GM23338 (cell line): ENCODE measurements around the gene MRPL48. TPM values are rescaled to one million over a fixed set of nuclear protein-coding genes. Genes with fewer than 3 reads are reported as not detected.

Experiments used
- ATAC-seq: fragments of 200-7000 bp; cut with Tn5 transposase; 3 replicates; pipeline ENCODE4 v1.9.1; 2020
- DNase-seq: peaks from one replicate; pipeline ENCODE4 v3.0.0-alpha.2; 2015; ENCODE audit warnings: low spot score
- H2AFZ ChIP-seq: fragments of 200-600 bp; sonication (generic); 2 replicates; pipeline ENCODE4 v1.8.0; 2016; ENCODE audit warnings: antibody characterized with exemption, mild to moderate bottlenecking, moderate library complexity
- H3F3A ChIP-seq: fragments of 200-600 bp; sonication (generic); replicated peaks from 2 replicates; pipeline ENCODE4 v1.8.0; 2017; ENCODE audit warnings: antibody characterized with exemption, mixed run types, low read depth
- H3K27ac ChIP-seq: fragments of 200-600 bp; sonication (generic); 2 replicates; pipeline ENCODE4 v1.6.1; 2016; ENCODE audit warnings: low read depth
- H3K27me3 ChIP-seq: fragments of 200-600 bp; sonication (generic); 2 replicates; pipeline ENCODE4 v1.8.0; 2016; ENCODE audit warnings: mild to moderate bottlenecking, mixed run types, moderate library complexity; ENCODE audit not compliant: insufficient read depth
- H3K36me3 ChIP-seq: fragments of 200-600 bp; sonication (generic); 2 replicates; pipeline ENCODE4 v1.8.0; 2016; ENCODE audit warnings: mild to moderate bottlenecking; ENCODE audit not compliant: insufficient read depth
- H3K4me1 ChIP-seq: fragments of 200-600 bp; sonication (generic); 2 replicates; pipeline ENCODE4 v1.8.0; 2016; ENCODE audit warnings: mild to moderate bottlenecking, moderate library complexity; ENCODE audit not compliant: insufficient read depth
- H3K4me2 ChIP-seq: fragments of 200-600 bp; sonication (generic); 2 replicates; pipeline ENCODE4 v1.7.1; 2017; ENCODE audit warnings: mixed run types
- H3K4me3 ChIP-seq: fragments of 200-600 bp; sonication (generic); 2 replicates; pipeline ENCODE4 v1.6.1; 2016; ENCODE audit warnings: mixed run types
- H3K79me2 ChIP-seq: fragments of 200-600 bp; sonication (generic); replicated peaks from 2 replicates; pipeline ENCODE4 v1.8.0; 2017; ENCODE audit warnings: mild to moderate bottlenecking; ENCODE audit not compliant: insufficient read depth
- H3K9me2 ChIP-seq: fragments of 200-600 bp; sonication (generic); 2 replicates; pipeline ENCODE4 v1.8.0; 2017; ENCODE audit not compliant: insufficient read depth
- H4K20me1 ChIP-seq: fragments of 200-600 bp; sonication (generic); replicated peaks from 2 replicates; pipeline ENCODE4 v1.8.0; 2017; ENCODE audit warnings: mild to moderate bottlenecking; ENCODE audit not compliant: insufficient read depth
- H3K27ac Mint-ChIP-seq: 2 replicates; pipeline ENCODE4 v1.8.0; 2020; ENCODE audit warnings: inconsistent platforms, mild to moderate bottlenecking, moderate library complexity, mixed read lengths
- H3K27me3 Mint-ChIP-seq: 3 replicates; pipeline ENCODE4 v1.8.0; 2022; ENCODE audit warnings: low read depth, mild to moderate bottlenecking, moderate library complexity, mixed read lengths, inconsistent platforms; ENCODE audit not compliant: insufficient read depth, poor library complexity
- H3K36me3 Mint-ChIP-seq: 3 replicates; pipeline ENCODE4 v1.8.0; 2021; ENCODE audit warnings: low read depth, mild to moderate bottlenecking, inconsistent platforms, moderate library complexity, mixed read lengths
- H3K4me1 Mint-ChIP-seq: 3 replicates; pipeline ENCODE4 v1.8.0; 2020; ENCODE audit warnings: mild to moderate bottlenecking, inconsistent platforms, mixed read lengths
- H3K4me3 Mint-ChIP-seq: 3 replicates; pipeline ENCODE4 v1.8.0; 2021; ENCODE audit warnings: moderate library complexity, mild to moderate bottlenecking, inconsistent platforms, mixed read lengths
- H3K9me3 Mint-ChIP-seq: 3 replicates; pipeline ENCODE4 v1.8.0; 2020; ENCODE audit warnings: moderate library complexity, mild to moderate bottlenecking, inconsistent platforms, mixed read lengths
- CREB1 ChIP-seq: fragments of 250-450 bp; sonication (Bioruptor Pico); IDR thresholded peaks from 2 replicates; pipeline ENCODE4 v1.5.0; 2020; ENCODE audit warnings: low read depth, mild to moderate bottlenecking, moderate library complexity
- CTCF ChIP-seq, 2 experiments: fragments of 200-600 bp in 1 of 2; sonication (generic) in 1 of 2; conservative IDR thresholded peaks; 2 replicates each; pipeline versions ENCODE4 v1.5.1 to v1.6.1; 2016 to 2017; ENCODE audit warnings: antibody characterized with exemption in 2 of 2, low read depth in 2 of 2, mild to moderate bottlenecking in 2 of 2, moderate library complexity in 1 of 2
- ETS1 ChIP-seq: IDR thresholded peaks from 2 replicates; pipeline ENCODE4 v1.6.1; 2016; ENCODE audit warnings: antibody characterized with exemption
- EZH2 ChIP-seq: fragments of 200-600 bp; sonication (generic); IDR thresholded peaks from one replicate; pipeline ENCODE4 v1.8.0; 2017; ENCODE audit warnings: antibody characterized with exemption, mild to moderate bottlenecking, low read depth; ENCODE audit not compliant: unreplicated experiment
- EZH2phosphoT487 ChIP-seq: fragments of 200-600 bp; sonication (generic); IDR thresholded peaks from one replicate; pipeline ENCODE4 v1.8.1; 2018; ENCODE audit warnings: antibody characterized with exemption; ENCODE audit not compliant: unreplicated experiment
- JUNB ChIP-seq: IDR thresholded peaks from one replicate; pipeline ENCODE4 v1.6.1; 2016; ENCODE audit warnings: antibody characterized with exemption; ENCODE audit not compliant: unreplicated experiment
- NANOG ChIP-seq: IDR thresholded peaks from 2 replicates; pipeline ENCODE4 v1.6.1; 2016; ENCODE audit warnings: antibody characterized with exemption, borderline replicate concordance
- POLR2AphosphoS5 ChIP-seq: IDR thresholded peaks from 2 replicates; pipeline ENCODE4 v1.6.1; 2016; ENCODE audit warnings: antibody characterized with exemption, low read depth
- REST ChIP-seq: IDR thresholded peaks from one replicate; pipeline ENCODE4 v1.6.1; 2018; ENCODE audit warnings: antibody characterized with exemption; ENCODE audit not compliant: unreplicated experiment
- STAT1 ChIP-seq: IDR thresholded peaks from one replicate; pipeline ENCODE4 v1.6.1; 2016; ENCODE audit warnings: antibody characterized with exemption; ENCODE audit not compliant: unreplicated experiment
- ZNF114 ChIP-seq: fragments of 250-450 bp; sonication (Bioruptor Pico); IDR thresholded peaks from 2 replicates; pipeline ENCODE4 v1.5.0; 2020; ENCODE audit warnings: mild to moderate bottlenecking, moderate library complexity
- ZNF331 ChIP-seq: fragments of 250-450 bp; sonication (Bioruptor Pico); IDR thresholded peaks from 2 replicates; pipeline ENCODE4 v1.5.0; 2020; ENCODE audit warnings: low read depth, mild to moderate bottlenecking, moderate library complexity
- ZNF462 ChIP-seq: fragments of 250-450 bp; sonication (Bioruptor Pico); IDR thresholded peaks from 2 replicates; pipeline ENCODE4 v1.5.0; 2020; ENCODE audit warnings: mild to moderate bottlenecking, moderate library complexity
- polyA plus RNA-seq: library from polyadenylated mRNA; unstranded; fragments of >200 nt; fragmentation: Nextera tagmentation; extraction: Ambion mirVana; gene quantifications from 2 replicates; pipeline ENCODE4 v1.2.1, GENCODE V29; 2016
- total RNA-seq: library from RNA; depleted of rRNA; stranded (reverse); fragments of >200 nt; shearing (Covaris generic); gene quantifications from 2 replicates; pipeline ENCODE4 v1.2.3, GENCODE V29; 2014

The MRPL48 gene
- total and polyA plus RNA-seq, 2 experiments from 2014 or later = 24.1 to 103 TPM

GRCh38 chr11:73749118-73749517 is 38.6 kb upstream of the MRPL48 start:
- no peak for TF ChIP-seq STAT1
- no peak for TF ChIP-seq ZNF114 (CRISPR knock-in tag)
- TF ChIP-seq POLR2AphosphoS5 = no peak
- TF ChIP-seq JUNB = no peak
- no peak for TF ChIP-seq EZH2
- no peak for TF ChIP-seq CREB1 (CRISPR knock-in tag)
- no peak for TF ChIP-seq REST
- no peak for TF ChIP-seq ETS1
- TF ChIP-seq EZH2phosphoT487 = no peak
- TF ChIP-seq NANOG = no peak
- no peak for TF ChIP-seq ZNF462
- TF ChIP-seq CTCF (conservative IDR thresholded peaks at IDR 0.05; ENCODE audit: low read depth in 2 of 2) = no peak
- TF ChIP-seq ZNF331 (CRISPR knock-in tag) = no peak
- H3K4me3 ChIP-seq = no peak overlapping the region
- no peak overlapping the region for H3K4me2 ChIP-seq
- H2AFZ ChIP-seq = no peak overlapping the region
- no peak overlapping the region for H3K27ac ChIP-seq
- no peak overlapping the region for H3K27ac Mint-ChIP-seq
- H3K27me3 ChIP-seq = no peaks in the 10 kb centered on the region
- H3K4me1 Mint-ChIP-seq = peaks cover 7% of the 10 kb centered on the region; the same call in 1 of the 3 replicates
- H3K4me3 Mint-ChIP-seq = no peak overlapping the region
- H3K36me3 Mint-ChIP-seq = peaks cover 2% of the 10 kb centered on the region; the same call in 1 of the 3 replicates
- no peaks in the 10 kb centered on the region for H3F3A ChIP-seq
- H3K36me3 ChIP-seq = no peaks in the 10 kb centered on the region
- H3K79me2 ChIP-seq = peaks cover 99% of the 10 kb centered on the region
- ATAC-seq (no peak), DNase-seq (no peak)
- H3K4me1 ChIP-seq = peaks cover 7% of the 10 kb centered on the region
- peaks cover 3% of the 10 kb centered on the region for H3K27me3 Mint-ChIP-seq
- no peaks in the 10 kb centered on the region for H3K9me2 ChIP-seq
- H3K9me3 Mint-ChIP-seq = no peaks in the 10 kb centered on the region
- H4K20me1 ChIP-seq = peaks cover 68% of the 10 kb centered on the region
